ENCODE results near the gene PLA2G2A.

- TF ChIP-seq CTCF (IDR thresholded peaks at IDR 0.05) (no peak), POLR2A (IDR thresholded peaks at IDR 0.05) (no peak)
Measured at GRCh38 chr1:19940486-19941205, 38.8 kb downstream of the PLA2G2A start.
